ENCODE data around the gene F13B.

The F13B gene

DNA sequence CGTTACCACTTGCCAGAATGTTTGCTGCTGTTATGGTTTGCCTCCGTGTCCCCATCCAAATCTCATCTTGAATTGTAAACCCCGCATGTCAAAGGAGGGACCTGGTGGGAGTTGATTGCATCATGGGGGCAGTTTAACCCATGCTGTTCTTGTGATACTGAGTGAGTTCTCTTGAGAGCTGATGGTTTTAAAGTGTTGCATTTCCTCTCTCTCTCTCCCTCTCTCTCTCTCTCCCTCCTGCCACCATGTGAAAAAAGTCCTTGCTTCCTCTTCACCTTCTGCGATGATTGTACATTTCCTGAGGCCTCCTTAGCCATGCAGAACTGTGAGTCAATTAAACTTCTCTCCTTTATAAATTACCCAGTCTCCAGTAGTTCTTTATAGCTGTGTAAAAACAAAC, 45.3 kb downstream of the F13B start:
- H3K4me3 ChIP-seq (ENCODE audit: low read depth, low read length), result no peak overlapping the region
- TF ChIP-seq POLR2A (IDR thresholded peaks at IDR 0.05; ENCODE audit: extremely low read depth, insufficient read length) (no peak), MYC (IDR thresholded peaks at IDR 0.05; ENCODE audit: low read depth, low read length) (no peak)
- TF ChIP-seq, protein P1, sequence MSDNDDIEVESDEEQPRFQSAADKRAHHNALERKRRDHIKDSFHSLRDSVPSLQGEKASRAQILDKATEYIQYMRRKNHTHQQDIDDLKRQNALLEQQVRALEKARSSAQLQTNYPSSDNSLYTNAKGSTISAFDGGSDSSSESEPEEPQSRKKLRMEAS (IDR thresholded peaks at IDR 0.05; ENCODE audit: low read depth, low read length), result no peak
- TF ChIP-seq, protein P2, sequence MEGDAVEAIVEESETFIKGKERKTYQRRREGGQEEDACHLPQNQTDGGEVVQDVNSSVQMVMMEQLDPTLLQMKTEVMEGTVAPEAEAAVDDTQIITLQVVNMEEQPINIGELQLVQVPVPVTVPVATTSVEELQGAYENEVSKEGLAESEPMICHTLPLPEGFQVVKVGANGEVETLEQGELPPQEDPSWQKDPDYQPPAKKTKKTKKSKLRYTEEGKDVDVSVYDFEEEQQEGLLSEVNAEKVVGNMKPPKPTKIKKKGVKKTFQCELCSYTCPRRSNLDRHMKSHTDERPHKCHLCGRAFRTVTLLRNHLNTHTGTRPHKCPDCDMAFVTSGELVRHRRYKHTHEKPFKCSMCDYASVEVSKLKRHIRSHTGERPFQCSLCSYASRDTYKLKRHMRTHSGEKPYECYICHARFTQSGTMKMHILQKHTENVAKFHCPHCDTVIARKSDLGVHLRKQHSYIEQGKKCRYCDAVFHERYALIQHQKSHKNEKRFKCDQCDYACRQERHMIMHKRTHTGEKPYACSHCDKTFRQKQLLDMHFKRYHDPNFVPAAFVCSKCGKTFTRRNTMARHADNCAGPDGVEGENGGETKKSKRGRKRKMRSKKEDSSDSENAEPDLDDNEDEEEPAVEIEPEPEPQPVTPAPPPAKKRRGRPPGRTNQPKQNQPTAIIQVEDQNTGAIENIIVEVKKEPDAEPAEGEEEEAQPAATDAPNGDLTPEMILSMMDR (IDR thresholded peaks at IDR 0.05; ENCODE audit: low read depth, low read length), result no peak
- DNase-seq (ENCODE audit: low read depth), result no peak

DNA sequence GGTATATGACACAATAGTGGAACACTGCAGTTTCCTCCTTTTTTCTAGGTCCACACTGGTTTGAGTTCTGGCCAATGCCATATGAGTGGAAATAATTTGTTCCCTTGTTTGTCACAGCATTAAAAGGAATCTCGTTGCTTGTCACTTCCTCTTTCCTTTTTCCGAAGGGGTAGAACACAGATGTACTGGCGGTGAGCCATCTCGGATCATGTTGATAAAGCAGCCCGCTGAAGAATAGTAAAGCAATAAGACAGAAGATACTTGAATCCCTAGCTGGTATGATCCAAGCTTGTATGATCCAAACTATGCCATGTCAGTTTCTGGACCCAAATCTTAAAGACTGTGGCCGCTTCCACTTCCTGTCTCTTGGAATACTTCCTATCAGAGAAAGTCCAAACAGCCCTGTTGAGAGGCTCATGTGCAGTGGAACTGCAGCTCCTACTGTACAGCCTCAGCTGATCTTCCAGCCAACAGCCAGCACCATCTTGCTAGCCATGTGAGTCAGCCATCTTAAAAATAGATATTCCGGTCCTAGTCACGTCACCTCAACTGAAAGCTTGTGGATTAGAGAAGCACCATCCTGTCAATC, 49.4 kb downstream of the F13B start:
- no peak overlapping the region for H3K4me3 ChIP-seq (ENCODE audit: low read depth, low read length)
- no peak for DNase-seq (ENCODE audit: low read depth)

DNA sequence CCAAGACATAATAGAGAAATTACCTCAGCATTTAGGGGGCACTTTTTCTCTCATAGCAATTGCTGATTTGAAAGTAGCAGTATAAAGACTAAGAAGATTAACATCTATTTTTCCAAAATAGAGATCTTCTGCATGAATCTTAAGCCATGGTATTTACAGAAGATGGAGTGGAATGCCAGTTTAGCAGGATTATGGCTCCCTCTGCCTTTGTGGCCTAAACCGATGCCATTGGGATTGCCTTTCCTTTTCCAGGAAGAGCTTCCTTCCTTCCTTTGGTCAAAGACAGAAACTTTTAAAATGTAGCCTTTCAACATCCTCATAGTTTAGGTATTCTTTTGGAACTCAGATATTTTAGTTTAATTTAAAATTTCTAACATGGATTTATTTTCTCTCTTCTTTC, 50.3 kb downstream of the F13B start:
- H3K4me3 ChIP-seq (ENCODE audit: low read depth, low read length), result no peak overlapping the region
- TF ChIP-seq MYC (IDR thresholded peaks at IDR 0.05; ENCODE audit: low read depth, low read length), result no peak
- TF ChIP-seq, protein P1 (IDR thresholded peaks at IDR 0.05; ENCODE audit: low read depth, low read length), result no peak
- no peak for TF ChIP-seq POLR2A (IDR thresholded peaks at IDR 0.05; ENCODE audit: extremely low read depth, insufficient read length)
- TF ChIP-seq, protein P2 (IDR thresholded peaks at IDR 0.05; ENCODE audit: low read depth, low read length), result no peak
- DNase-seq (ENCODE audit: low read depth), result no peak

More for the DNA sequence above, 49.4 kb downstream of the F13B start:
- no peak for TF ChIP-seq MYC (IDR thresholded peaks at IDR 0.05; ENCODE audit: low read depth, low read length)
- TF ChIP-seq, protein P1 (IDR thresholded peaks at IDR 0.05; ENCODE audit: low read depth, low read length), result no peak
- TF ChIP-seq POLR2A (IDR thresholded peaks at IDR 0.05; ENCODE audit: extremely low read depth, insufficient read length), result no peak
- TF ChIP-seq, protein P2 (IDR thresholded peaks at IDR 0.05; ENCODE audit: low read depth, low read length), result no peak

DNA sequence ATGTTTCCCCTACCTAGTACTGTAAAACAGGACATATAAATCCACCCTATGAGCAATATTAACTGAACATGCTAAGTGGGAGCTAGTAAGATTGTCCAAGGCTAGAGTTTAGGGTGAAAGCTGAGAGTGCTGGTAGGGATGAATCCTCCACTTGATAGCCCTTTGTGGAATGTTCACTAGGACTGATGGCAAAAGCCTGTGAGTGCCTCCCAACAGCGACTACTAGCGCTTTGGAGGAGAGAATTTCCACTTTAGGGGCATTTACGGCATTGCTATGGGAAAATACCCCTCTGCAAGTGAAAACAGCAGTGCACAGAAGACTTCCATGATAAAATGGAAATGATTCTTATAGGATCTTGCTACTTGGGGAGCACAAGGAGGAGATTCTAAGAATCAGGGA, 53.8 kb downstream of the F13B start:
- TF ChIP-seq, protein P1 (IDR thresholded peaks at IDR 0.05; ENCODE audit: low read depth, low read length), result no peak
- TF ChIP-seq, protein P2 (IDR thresholded peaks at IDR 0.05; ENCODE audit: low read depth, low read length), result no peak
- no peak for TF ChIP-seq POLR2A (IDR thresholded peaks at IDR 0.05; ENCODE audit: extremely low read depth, insufficient read length)
- no peak overlapping the region for H3K4me3 ChIP-seq (ENCODE audit: low read depth, low read length)
- no peak for DNase-seq (ENCODE audit: low read depth)

DNA sequence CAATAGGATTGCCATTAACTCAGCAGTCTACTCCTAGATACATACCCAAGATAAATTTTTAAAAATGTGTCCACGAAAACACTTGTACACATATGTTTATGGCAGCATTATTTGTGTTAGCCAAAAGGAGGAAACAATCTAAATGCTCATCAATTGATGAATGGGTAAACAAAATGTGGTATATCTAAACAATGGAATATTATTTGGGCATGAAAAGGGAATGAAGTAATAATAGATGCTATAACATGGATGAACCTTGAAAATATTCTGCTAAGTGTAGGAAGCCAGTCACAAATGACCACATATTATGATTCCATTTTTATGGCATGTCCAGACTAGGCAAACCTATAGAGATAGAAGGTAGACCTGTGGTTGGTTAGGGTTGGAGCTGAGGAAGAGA, 55.4 kb downstream of the F13B start:
- H3K4me3 ChIP-seq (ENCODE audit: low read depth, low read length), result no peak overlapping the region
- no peak for DNase-seq (ENCODE audit: low read depth)
- TF ChIP-seq MYC (IDR thresholded peaks at IDR 0.05; ENCODE audit: low read depth, low read length), result no peak

DNA sequence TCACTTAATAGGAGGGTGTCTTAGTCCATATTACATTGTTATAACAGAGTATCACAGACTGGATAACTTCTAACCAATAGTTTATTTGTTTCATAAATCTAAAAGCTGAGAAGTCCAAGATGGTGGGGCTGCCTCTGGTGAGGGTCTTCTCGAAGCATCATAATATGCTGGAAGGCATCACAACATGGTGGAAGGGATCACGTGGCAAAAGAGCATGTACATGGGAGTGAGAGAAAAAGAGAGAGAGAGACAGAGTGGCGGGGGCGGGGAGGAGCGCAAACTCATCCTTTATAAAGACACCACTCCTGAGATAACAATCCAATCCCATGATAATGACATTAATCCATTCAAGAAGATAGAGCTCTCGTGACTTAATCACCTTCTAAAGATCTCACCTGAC, 58.2 kb downstream of the F13B start:
- TF ChIP-seq MYC (IDR thresholded peaks at IDR 0.05; ENCODE audit: low read depth, low read length) (no peak), POLR2A (IDR thresholded peaks at IDR 0.05; ENCODE audit: extremely low read depth, insufficient read length) (no peak)
- TF ChIP-seq, protein P2 (IDR thresholded peaks at IDR 0.05; ENCODE audit: low read depth, low read length), result no peak
- TF ChIP-seq, protein P1 (IDR thresholded peaks at IDR 0.05; ENCODE audit: low read depth, low read length), result no peak
- no peak overlapping the region for H3K4me3 ChIP-seq (ENCODE audit: low read depth, low read length)
- no peak for DNase-seq (ENCODE audit: low read depth)
